HG02970 (cell line): ENCODE measurements around the gene SLC4A7.
"Not testable (repeated sequence)": the region's sequence is repeated elsewhere in the genome, so short reads cannot be mapped to it uniquely, and the experiment has no call there.

ENCODE experiments used
- ATAC-seq: cut with Tn5 transposase; IDR thresholded peaks from one replicate; pipeline ENCODE4 v1.9.1; 2021; ENCODE audit warnings: mild to moderate bottlenecking, moderate library complexity, moderate number of reproducible peaks; ENCODE audit not compliant: unreplicated experiment, low FRiP score

SLC4A7 gene

GRCh38 chr3:27438352-27438751 lies 45.8 kb downstream of the SLC4A7 start:
- not testable (repeated sequence) for ATAC-seq

GRCh38 chr3:27431116-27431515 lies 53.1 kb downstream of the SLC4A7 start:
- ATAC-seq, result no peak

- ATAC-seq, result no peak
Observed at GRCh38 chr3:27429909-27430308, 54.3 kb downstream of the SLC4A7 start.

GRCh38 chr3:27428446-27428845 lies 55.7 kb downstream of the SLC4A7 start:
- no peak for ATAC-seq

GRCh38 chr3:27426926-27427325 lies 57.3 kb downstream of the SLC4A7 start:
- ATAC-seq, result no peak

GRCh38 chr3:27425896-27426565 lies 58.2 kb downstream of the SLC4A7 start:
- no peak for ATAC-seq

GRCh38 chr3:27424812-27425521 lies 59.2 kb downstream of the SLC4A7 start:
- ATAC-seq, result not testable (repeated sequence)

GRCh38 chr3:27423463-27423862 lies 60.7 kb downstream of the SLC4A7 start:
- no peak for ATAC-seq

GRCh38 chr3:27422617-27423016 lies 61.6 kb downstream of the SLC4A7 start:
- ATAC-seq, result no peak

GRCh38 chr3:27415202-27415601 lies 69.0 kb downstream of the SLC4A7 start:
- ATAC-seq, result no peak

GRCh38 chr3:27392950-27393679 lies 91.1 kb downstream of the SLC4A7 start:
- no peak for ATAC-seq

- not testable (repeated sequence) for ATAC-seq
Observed at GRCh38 chr3:27392414-27392813, 91.8 kb downstream of the SLC4A7 start.

GRCh38 chr3:27391796-27392195 lies 92.4 kb downstream of the SLC4A7 start:
- no peak for ATAC-seq

- ATAC-seq, result no peak
Observed at GRCh38 chr3:27387625-27388024, 96.6 kb downstream of the SLC4A7 start.

- no peak for ATAC-seq
Observed at GRCh38 chr3:27385504-27385903, 98.7 kb downstream of the SLC4A7 start.

GRCh38 chr3:27384191-27384590 lies 100.0 kb downstream of the SLC4A7 start:
- ATAC-seq, result no peak

- no peak for ATAC-seq
Observed at GRCh38 chr3:27380433-27381357, 103.5 kb downstream of the SLC4A7 start.

GRCh38 chr3:27378331-27378730 lies 105.9 kb downstream of the SLC4A7 start:
- no peak for ATAC-seq

GRCh38 chr3:27376109-27376772 lies 107.9 kb downstream of the SLC4A7 start:
- no peak for ATAC-seq
